ENCODE data around the gene SMAD3.

DNA sequence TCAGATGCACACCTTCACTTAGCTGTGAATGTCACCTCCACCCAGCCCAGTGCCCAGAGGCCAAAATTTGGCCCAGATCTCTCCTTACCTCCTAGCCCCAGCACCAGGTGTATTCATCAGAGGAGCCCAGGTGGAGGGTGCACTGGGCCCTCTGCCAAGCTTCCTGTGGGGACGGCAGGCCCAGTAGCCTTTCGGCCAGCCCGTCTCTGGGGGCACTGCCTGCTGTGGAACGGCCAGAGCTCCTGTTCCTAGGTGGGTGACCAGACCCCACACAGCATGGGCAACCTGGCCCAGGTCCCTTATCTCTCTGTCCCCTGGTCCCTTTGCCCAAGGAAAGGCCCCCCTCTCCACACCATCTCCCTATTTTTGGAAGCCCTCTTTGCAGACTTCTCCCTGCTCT lies 121.3 kb downstream of the SMAD3 start:
- TF ChIP-seq POLR2AphosphoS5 (IDR thresholded peaks at IDR 0.05) (no peak), TAF1 (IDR thresholded peaks at IDR 0.05; ENCODE audit: low read depth) (no peak)
- TF ChIP-seq, protein P1, sequence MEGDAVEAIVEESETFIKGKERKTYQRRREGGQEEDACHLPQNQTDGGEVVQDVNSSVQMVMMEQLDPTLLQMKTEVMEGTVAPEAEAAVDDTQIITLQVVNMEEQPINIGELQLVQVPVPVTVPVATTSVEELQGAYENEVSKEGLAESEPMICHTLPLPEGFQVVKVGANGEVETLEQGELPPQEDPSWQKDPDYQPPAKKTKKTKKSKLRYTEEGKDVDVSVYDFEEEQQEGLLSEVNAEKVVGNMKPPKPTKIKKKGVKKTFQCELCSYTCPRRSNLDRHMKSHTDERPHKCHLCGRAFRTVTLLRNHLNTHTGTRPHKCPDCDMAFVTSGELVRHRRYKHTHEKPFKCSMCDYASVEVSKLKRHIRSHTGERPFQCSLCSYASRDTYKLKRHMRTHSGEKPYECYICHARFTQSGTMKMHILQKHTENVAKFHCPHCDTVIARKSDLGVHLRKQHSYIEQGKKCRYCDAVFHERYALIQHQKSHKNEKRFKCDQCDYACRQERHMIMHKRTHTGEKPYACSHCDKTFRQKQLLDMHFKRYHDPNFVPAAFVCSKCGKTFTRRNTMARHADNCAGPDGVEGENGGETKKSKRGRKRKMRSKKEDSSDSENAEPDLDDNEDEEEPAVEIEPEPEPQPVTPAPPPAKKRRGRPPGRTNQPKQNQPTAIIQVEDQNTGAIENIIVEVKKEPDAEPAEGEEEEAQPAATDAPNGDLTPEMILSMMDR (IDR thresholded peaks at IDR 0.05; ENCODE audit: poor library complexity, severe bottlenecking), result no peak

Data from neural cell (in vitro differentiated cells).